Ascending aorta (tissue), 2 donors: ENCODE results near the gene COG5. TPM values are rescaled to one million over a fixed set of nuclear protein-coding genes. Genes with fewer than 3 reads are reported as not detected.

Experiments
- DNase-seq, 2 donors: peaks; one replicate each; pipeline ENCODE4 v3.0.0-alpha.2; 2019; ENCODE audit warnings: low spot score in 2 of 2
- H3K27ac ChIP-seq, 2 donors: fragments of 200-600 bp; sonication (generic); one replicate each; pipeline ENCODE4 v1.5.1; 2016 to 2017; ENCODE audit warnings: mild to moderate bottlenecking in 1 of 2
- H3K27me3 ChIP-seq: fragments of 200-600 bp; sonication (generic); one replicate; pipeline ENCODE4 v1.5.1; 2017
- H3K36me3 ChIP-seq, 2 donors: fragments of 200-600 bp; sonication (generic); one replicate each; pipeline ENCODE4 v1.5.1; 2016
- H3K4me1 ChIP-seq, 2 donors: fragments of 200-600 bp; sonication (generic); one replicate each; pipeline ENCODE4 v1.5.1; 2016 to 2017; ENCODE audit warnings: mild to moderate bottlenecking in 1 of 2
- H3K4me3 ChIP-seq, 2 donors: fragments of 200-600 bp; sonication (generic); one replicate each; pipeline ENCODE4 v1.5.1; 2016 to 2017; ENCODE audit warnings: mild to moderate bottlenecking in 1 of 2
- H3K9me3 ChIP-seq, 2 donors: fragments of 200-600 bp; sonication (generic); one replicate each; pipeline ENCODE4 v1.5.1; 2016
- intact Hi-C: fragments of 100-400 bp; cut with DNase I; formaldehyde crosslinking; loops from one replicate; pipeline ENCODE4 v1.15.1; 2023
- total RNA-seq: library from RNA; depleted of rRNA; stranded (reverse); fragments of >200 nt; gene quantifications from one replicate; pipeline ENCODE4 v1.1.0, GENCODE V29; 2016
- TF ChIP-seq, protein P1 (sequence below), 3 experiments: fragments of 200-600 bp in 2 of 3; fragments of 450-650 bp in 1 of 3; sonication (generic) in 2 of 3; IDR thresholded peaks; one replicate each; pipeline ENCODE4 v1.5.1; 2016 to 2019; ENCODE audit warnings: antibody characterized with exemption in 3 of 3, mild to moderate bottlenecking in 1 of 3, moderate library complexity in 1 of 3

Gene COG5
- total RNA-seq, 1 donor from 2014 or later: 16.8 TPM

DNA sequence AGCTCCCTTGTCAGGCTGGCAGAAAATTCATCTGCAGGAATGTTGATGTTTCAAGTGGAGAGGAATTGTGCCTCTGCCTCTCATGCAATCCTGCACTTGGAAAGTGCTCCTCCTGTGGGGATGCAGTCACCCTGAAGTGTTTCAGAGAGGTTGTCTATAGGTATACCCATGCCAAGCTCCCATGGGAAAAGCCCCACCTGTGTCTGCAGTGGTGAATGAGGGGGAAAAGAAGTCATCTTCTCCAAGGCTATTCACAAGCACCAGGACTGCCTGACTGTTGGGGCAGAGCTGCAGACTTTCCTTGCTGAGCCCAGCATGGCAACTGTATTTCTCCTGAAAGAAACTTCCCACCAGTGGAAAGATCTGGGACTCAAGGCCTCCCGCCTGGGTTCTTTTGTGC is 58.4 kb downstream of the COG5 start:
- DNase-seq: no peak
- TF ChIP-seq, protein P1, sequence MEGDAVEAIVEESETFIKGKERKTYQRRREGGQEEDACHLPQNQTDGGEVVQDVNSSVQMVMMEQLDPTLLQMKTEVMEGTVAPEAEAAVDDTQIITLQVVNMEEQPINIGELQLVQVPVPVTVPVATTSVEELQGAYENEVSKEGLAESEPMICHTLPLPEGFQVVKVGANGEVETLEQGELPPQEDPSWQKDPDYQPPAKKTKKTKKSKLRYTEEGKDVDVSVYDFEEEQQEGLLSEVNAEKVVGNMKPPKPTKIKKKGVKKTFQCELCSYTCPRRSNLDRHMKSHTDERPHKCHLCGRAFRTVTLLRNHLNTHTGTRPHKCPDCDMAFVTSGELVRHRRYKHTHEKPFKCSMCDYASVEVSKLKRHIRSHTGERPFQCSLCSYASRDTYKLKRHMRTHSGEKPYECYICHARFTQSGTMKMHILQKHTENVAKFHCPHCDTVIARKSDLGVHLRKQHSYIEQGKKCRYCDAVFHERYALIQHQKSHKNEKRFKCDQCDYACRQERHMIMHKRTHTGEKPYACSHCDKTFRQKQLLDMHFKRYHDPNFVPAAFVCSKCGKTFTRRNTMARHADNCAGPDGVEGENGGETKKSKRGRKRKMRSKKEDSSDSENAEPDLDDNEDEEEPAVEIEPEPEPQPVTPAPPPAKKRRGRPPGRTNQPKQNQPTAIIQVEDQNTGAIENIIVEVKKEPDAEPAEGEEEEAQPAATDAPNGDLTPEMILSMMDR (IDR thresholded peaks at IDR 0.05): no peak
- no peaks in the 10 kb centered on the region for H3K27me3 ChIP-seq
- H3K4me3 ChIP-seq: no peak overlapping the region
- intact Hi-C loops: no loop called here
- no peaks in the 10 kb centered on the region for H3K9me3 ChIP-seq
- H3K27ac ChIP-seq: no peak overlapping the region
- no peaks in the 10 kb centered on the region for H3K4me1 ChIP-seq
- peaks cover 0 to 10% of the 10 kb centered on the region in 2 donors for H3K36me3 ChIP-seq

DNA sequence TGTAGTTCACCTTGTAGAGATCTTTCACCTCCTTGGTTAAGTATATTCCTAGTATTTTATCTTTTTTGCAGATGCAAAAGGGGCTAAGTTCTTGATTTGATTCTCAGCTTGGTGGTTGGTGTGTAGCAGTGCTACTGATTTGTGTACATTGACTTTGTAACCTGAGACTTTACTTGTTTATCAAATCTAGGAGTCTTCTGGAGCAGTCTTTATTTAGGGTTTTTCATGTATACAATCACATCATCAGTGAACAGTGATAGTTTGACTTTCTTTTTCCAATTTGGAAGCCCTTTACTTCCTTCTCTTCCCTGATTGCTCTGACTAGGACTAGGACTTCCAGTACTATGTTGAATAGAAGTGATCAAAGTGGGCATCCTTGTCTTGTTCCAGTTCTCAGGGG is 60.0 kb downstream of the COG5 start:
- Histone ChIP-seq H3K36me3 (peaks cover 0 to 10% of the 10 kb centered on the region in 2 donors), H3K4me1 (no peaks in the 10 kb centered on the region), H3K27ac (no peak overlapping the region), H3K9me3 (no peaks in the 10 kb centered on the region), H3K27me3 (no peaks in the 10 kb centered on the region), H3K4me3 (no peak overlapping the region)
- intact Hi-C loops: no loop called here
- no peak for DNase-seq
- TF ChIP-seq, protein P1 (IDR thresholded peaks at IDR 0.05): no peak

DNA sequence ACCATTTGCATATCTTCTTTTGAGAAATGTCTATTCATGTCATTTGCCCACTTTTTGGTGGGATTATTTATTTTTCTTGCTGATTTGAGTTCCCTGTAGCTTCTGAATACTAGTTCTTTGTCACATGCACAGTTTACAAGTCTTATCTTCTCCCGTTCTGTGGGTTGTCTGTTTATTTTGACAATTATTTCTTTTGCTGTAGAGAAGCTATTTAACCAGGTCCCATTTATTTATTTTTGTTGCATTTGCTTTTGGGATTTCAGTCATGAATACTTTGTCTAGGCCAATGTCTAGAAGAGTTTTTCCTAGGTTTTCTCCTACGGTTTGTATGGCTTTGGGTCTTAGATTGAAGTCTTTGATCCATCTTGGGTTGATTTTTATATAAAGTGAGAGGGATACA is 60.9 kb downstream of the COG5 start:
- TF ChIP-seq, protein P1 (IDR thresholded peaks at IDR 0.05): no peak
- H3K27me3 ChIP-seq: no peaks in the 10 kb centered on the region
- H3K4me1 ChIP-seq: no peaks in the 10 kb centered on the region
- H3K27ac ChIP-seq: no peak overlapping the region
- H3K9me3 ChIP-seq: no peaks in the 10 kb centered on the region
- peaks cover 0 to 10% of the 10 kb centered on the region in 2 donors for H3K36me3 ChIP-seq
- DNase-seq: no peak
- no peak overlapping the region for H3K4me3 ChIP-seq
- intact Hi-C loops: no loop called here

DNA sequence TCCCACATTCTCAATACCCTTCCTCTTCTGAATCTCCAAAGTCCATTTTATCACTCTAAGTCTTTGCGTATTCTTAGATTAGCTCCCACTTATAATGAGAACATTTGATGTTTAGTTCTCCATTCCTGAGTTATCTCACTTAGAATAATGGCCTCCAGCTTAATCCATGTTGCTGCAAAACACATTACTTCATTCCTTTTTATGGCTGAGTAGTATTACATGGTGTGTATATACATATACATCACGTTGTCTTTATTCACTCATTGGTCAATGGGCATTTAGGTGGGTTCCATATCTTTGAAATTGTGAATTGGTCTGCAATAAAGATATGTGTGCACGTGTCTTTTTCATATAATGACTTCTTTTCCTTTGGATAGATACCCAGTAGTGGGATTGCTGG is 61.6 kb downstream of the COG5 start:
- no peaks in the 10 kb centered on the region for H3K4me1 ChIP-seq
- DNase-seq: no peak
- no peak overlapping the region for H3K27ac ChIP-seq
- intact Hi-C loops: no loop called here
- H3K27me3 ChIP-seq: no peaks in the 10 kb centered on the region
- TF ChIP-seq, protein P1 (IDR thresholded peaks at IDR 0.05): no peak
- H3K36me3 ChIP-seq: peaks cover 0 to 10% of the 10 kb centered on the region in 2 donors
- no peaks in the 10 kb centered on the region for H3K9me3 ChIP-seq
- H3K4me3 ChIP-seq: no peak overlapping the region

DNA sequence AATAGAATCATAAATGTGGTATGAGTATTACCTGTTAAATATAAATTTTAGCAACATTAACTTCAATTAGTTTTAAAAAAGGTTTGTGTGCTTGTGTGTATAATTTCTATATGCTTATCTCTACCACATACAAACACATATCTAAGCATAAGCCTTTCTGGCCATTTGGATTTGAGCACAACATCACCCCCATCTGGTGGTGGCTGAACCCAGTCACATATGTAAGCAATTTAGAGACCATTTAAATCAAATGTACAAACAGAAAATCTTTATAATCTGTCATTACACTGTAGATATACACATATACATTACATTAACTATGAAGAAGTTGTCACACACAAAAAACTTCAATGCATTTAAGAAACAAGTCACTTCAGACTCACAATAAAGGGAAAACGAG is 62.1 kb downstream of the COG5 start:
- DNase-seq: no peak
- Histone ChIP-seq H3K4me3 (no peak overlapping the region), H3K27ac (no peak overlapping the region), H3K27me3 (no peaks in the 10 kb centered on the region), H3K36me3 (peaks cover 0 to 10% of the 10 kb centered on the region in 2 donors), H3K4me1 (no peaks in the 10 kb centered on the region), H3K9me3 (no peaks in the 10 kb centered on the region)
- TF ChIP-seq, protein P1 (IDR thresholded peaks at IDR 0.05): peak in 1 of 3 experiments; percentile 18
- intact Hi-C loops: no loop called here

DNA sequence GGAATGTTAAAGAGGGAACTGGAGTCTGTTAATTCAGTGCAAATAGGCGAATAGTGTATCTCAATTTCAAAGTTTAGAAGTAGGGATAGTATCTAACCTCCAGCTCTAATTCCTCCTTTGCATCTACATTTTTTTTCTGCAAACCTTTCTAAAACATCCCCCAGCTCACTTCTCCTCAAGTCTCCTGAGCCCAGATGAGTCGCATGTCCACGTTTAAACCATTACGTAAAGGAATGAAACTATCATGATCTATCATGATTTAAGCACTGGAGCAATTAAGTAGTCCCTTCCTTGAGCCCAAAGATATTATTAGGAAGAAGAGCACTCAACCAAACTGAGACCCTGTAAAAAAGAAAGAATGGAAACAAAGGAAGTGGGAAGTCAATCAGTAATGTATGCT is 64.0 kb downstream of the COG5 start:
- no peaks in the 10 kb centered on the region for H3K4me1 ChIP-seq
- no peak for DNase-seq
- no peak overlapping the region for H3K4me3 ChIP-seq
- TF ChIP-seq, protein P1 (IDR thresholded peaks at IDR 0.05): no peak
- H3K9me3 ChIP-seq: no peaks in the 10 kb centered on the region
- no peaks in the 10 kb centered on the region for H3K36me3 ChIP-seq
- no peaks in the 10 kb centered on the region for H3K27me3 ChIP-seq
- H3K27ac ChIP-seq: no peak overlapping the region
- intact Hi-C loops: no loop called here
